IPS-NIHi11 (cell line): ENCODE results near the gene TLR9.
"Not testable (repeated sequence)": the region's sequence is repeated elsewhere in the genome, so short reads cannot be mapped to it uniquely, and the experiment has no call there.

Experiments used
- DNase-seq: peaks from one replicate; pipeline ENCODE4 v3.0.0; 2012; ENCODE audit warnings: mixed read lengths, low spot score

Gene TLR9, protein sequence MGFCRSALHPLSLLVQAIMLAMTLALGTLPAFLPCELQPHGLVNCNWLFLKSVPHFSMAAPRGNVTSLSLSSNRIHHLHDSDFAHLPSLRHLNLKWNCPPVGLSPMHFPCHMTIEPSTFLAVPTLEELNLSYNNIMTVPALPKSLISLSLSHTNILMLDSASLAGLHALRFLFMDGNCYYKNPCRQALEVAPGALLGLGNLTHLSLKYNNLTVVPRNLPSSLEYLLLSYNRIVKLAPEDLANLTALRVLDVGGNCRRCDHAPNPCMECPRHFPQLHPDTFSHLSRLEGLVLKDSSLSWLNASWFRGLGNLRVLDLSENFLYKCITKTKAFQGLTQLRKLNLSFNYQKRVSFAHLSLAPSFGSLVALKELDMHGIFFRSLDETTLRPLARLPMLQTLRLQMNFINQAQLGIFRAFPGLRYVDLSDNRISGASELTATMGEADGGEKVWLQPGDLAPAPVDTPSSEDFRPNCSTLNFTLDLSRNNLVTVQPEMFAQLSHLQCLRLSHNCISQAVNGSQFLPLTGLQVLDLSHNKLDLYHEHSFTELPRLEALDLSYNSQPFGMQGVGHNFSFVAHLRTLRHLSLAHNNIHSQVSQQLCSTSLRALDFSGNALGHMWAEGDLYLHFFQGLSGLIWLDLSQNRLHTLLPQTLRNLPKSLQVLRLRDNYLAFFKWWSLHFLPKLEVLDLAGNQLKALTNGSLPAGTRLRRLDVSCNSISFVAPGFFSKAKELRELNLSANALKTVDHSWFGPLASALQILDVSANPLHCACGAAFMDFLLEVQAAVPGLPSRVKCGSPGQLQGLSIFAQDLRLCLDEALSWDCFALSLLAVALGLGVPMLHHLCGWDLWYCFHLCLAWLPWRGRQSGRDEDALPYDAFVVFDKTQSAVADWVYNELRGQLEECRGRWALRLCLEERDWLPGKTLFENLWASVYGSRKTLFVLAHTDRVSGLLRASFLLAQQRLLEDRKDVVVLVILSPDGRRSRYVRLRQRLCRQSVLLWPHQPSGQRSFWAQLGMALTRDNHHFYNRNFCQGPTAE

DNA sequence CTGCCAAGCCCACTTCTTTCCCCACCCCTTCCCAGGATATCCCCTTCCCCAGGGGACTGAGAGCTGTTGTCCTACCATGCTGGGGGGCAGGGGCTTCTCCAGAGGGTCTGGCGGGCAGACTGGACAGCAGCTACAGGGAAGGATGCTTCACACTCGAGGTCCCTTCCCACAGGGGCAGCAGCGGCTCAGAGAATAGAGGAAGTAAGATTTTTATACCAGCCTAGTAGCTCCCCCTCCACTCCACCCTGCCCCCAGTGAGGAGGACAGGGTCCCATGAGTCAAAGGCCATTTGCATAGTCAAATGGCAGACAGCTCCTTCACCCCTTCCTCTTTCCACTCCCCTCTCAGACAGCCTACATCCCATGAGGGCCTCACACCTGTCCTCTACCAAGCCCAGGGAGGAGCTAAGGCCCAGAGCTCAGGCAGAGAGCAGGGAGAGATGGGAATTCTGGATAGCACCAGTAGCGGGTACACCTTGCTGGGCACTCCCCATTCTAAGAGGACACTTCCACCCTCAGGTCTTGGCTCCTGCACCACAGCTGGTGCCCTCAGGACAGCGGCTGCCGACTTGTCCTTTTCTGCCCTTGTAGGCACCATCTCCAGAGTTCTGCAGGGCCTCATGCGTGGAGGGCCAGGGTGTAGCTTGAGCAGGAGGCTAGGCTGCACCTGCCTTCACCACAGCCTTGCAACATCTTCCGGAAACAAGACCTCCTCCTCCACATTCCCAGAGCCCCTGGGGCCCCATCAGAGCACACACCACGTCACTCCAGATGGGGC is at the start of gene TLR9:
Gene TLR9 (minus strand): TSS at position 194 of the 777 bp plus-strand sequence. CDS start 116 bp downstream, at position 78.
- no peak for DNase-seq

DNA sequence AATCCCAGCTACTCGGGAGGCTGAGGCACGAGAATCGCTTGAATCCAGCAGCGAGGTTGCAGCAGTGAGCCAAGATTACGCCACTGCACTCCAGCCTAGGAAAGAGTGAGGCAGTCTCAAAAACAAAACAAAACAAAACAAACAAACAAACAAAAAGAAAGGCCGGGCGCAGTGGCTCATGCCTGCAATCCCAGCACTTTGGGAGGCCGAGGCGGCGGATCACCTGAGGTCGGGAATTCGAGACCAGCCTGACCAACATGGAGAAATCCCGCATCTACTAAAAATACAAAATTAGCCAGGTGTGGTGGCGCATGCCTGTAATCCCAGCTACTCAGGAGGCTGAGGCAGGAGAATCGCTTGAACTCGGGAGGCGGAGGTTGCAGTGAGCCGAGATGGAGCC is 49.3 kb upstream of the TLR9 start:
- DNase-seq: not testable (repeated sequence)

DNA sequence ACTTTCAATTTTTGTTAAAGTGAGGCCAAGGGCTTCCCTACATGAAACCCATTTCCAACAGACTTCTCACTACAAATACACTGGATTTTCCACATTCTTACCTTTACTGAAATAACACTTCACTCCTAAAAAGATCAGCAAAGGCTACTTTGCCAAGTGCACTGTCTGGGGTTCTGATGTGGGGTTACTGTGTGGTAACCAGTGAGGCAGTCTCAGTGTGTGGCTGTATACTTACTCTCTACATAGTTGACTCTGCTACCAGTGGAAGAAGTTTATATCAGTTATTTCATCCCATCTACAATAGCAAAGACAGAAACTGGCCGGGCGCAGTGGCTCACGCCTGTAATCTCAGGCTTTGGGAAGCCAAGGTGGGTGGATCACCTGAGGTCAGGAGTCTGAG is 47.4 kb upstream of the TLR9 start:
- no peak for DNase-seq

DNA sequence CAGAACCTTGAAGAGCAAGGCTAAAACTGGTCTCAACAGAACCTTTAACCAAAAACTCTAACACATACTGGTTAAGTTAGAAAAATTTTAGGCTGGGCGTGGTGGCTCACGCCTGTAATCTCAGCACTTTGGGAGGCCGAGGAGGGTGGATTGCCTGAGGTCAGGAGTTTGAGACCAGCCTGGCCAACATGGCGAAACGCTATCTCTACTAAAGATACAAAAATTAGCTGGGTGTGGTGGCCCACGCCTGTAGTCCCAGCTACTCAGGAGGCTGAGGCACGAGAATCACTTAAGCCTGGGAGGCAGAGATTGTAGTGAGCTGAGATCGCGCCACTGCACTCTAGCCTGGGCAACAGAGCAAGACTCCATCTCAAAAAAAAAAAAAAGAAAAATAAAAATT is 46.7 kb upstream of the TLR9 start:
- DNase-seq: not testable (repeated sequence)

DNA sequence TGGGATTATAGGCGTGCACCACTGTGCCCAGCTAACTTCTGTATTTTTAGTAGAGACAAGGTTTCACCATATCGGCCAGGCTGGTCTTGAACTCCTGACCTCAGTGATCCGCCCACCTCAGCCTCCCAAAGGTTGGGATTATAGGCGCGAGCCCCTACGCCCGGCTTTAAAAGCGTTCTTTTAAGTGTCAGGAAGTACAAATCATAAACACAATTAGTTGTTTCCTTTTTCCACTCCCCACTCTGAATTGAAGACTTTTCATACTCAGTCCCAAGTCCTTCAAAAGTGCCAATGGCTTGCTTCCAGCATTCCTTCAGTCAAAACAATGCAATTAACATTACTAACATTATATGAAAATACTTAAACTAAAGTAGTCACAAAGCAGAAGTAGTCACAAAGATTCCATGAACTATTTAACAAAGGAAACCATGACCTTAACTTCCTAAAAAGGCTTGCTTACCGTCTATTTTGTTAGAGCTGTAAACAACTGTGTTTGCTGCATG is 44.9 kb upstream of the TLR9 start:
- no peak for DNase-seq

DNA sequence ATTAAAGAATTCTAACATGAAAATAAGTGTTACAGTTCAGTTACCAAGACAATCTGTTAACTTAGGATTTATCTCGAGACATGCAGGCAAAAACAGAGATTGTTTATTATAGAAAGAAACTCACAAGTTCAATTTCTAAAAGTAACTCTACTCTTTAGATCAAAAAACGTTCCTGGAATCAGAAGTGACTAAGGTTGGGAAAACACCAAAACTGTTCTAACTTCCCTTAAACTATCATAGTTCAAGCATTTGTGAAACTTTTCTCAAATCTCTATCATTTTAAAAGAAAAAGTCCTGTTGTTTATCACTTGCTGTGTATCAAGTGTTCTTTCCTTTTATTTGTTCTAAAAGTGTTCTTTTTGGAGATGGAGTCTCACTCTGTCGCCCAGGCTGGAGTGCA is 44.3 kb upstream of the TLR9 start:
- no peak for DNase-seq

DNA sequence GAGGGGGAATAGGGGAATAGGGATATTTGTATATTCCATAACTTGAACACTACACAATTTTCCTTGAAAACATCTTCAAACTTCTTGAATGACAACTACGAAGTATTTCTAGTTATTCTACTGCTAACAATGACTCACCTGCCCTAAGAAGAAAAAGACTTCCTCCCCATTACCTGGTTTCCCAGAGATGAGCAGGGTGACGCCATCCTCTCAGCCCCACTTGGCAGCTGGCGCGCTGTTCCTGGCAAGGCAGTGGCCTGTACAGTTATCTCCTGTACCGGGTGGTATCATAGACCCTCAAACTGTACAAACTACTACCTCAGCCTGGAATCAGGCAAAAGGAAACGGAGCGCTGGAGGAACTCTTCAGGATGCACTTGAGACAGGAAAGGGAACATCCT is 42.6 kb upstream of the TLR9 start:
- DNase-seq: no peak

DNA sequence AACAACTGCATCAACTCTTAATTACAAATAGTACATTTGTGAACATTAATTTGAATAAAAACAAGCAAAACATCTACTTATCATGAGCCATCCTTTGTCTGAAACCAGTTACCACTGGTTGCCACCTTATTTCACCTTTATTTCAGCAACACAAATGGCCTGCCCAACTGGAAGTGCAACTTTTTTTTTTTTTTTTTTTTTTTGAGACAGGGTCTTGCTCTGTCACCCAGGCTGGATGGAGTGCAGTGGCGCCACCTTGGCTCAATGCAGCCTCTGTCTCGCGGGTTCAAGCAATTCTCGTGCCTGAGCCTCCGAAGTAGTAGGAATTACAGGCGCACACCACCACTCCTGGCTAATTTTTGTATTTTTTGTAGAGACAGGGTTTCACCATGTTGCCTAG is 39.9 kb upstream of the TLR9 start:
- no peak for DNase-seq

DNA sequence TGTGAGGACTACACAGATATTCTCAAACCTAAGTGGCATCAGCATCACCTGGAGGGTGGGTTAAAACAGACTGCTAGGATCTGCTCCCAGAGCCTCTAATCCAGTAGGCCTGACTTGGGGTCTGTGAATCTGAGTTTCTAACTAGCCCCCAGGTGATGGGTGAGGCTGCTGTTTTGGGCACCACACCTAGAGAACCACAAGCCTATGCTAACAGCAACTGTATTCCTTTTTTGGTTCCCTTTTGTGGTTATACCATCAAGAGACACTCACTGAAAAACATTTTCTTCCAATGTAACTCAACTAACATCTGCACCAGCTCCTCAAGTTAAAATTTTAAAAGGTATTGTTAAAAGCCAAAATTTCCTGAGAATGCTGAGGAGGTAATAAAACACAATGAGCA is 37.0 kb upstream of the TLR9 start:
- DNase-seq: no peak

DNA sequence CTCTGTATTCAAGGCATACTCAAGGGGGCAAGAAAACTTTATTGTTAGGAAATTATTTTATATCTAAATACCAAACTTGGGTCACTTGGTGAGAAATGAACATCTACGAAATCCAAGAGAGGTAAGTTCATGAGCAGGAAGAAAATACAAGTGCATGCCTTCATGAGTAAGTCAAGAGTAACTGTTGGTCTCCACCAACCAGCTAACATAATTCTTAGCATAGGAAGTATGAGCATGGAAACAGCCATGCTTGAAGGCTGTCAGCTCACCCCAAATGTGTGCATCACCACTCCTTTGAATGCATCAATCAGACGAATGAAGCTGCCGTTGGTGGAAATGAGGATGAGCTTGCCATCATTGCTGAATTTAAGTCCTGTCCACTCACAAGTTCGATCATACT is 34.0 kb upstream of the TLR9 start:
- no peak for DNase-seq

DNA sequence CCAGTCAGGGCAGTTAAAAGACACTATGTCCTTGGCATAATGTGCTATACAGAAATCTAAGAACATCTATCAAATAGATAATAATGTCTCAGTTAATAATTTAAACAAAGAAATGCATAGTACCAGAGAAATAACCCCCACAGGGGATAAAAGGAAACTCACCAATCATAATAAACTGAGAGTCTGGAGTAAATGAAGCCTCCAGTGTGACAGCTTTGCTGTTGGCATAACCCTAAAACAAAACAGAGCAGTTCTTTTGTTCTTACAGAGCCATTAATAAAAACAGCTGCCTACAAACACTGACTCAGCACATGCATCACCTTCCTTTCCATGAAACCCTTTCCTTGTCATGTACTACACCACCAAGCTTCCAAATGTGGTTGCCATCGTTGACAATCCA is 33.6 kb upstream of the TLR9 start:
- no peak for DNase-seq

DNA sequence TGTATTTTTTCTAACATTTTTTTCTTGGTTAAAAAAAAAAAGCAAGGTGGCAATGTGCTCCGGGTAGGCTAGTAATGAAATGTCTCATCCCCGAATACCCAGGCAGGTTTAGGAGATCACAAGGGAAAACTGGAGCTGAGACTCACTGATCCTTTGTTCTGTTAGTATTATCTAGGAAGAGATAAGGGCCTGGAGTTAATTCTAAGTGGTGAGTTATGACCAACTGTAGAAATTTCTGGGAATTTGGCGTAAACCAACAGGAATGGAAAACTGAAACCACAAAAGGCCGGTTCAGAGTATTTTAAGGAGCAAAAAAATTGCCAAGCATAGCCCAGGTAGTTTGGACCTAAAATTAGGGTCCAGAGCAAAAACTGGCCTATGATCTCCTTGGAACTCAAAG is 32.5 kb upstream of the TLR9 start:
- DNase-seq: no peak

DNA sequence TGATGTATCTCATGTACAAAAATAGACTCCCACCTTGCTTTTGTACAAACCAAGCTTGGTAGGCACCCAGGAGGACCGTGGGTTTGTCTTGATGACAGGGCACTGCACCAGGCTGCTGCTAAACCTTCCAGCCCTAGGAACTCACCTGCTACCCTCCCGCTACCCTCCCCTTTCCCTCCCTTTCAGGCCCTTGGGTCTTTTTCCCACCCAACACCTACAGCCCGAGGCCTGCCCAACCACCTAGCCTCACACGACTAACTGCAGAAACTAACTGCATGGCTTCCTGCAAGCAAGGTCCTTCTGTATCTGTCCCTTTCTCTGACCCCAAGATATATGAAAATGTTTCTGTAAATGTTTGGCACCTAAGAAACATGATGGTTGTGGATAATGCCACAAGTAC is 31.2 kb upstream of the TLR9 start:
- DNase-seq: no peak

DNA sequence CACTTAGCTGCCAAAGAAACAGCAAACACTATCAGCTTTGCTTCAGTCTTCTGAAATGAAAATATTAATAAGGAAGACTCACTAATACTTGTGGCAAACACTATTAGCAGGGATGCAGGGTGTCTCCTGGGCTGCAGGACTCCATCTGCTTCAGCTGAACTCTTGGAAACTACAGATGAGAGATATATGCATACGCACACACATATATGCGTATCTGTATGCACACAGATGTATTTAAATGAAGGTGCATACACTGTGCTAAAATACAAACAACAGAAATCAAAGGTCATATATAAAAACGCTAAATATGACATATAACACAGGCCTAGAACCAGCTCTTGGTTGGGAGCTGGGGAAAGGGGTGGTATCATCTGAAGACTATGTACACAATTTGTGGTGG is 30.7 kb upstream of the TLR9 start:
- DNase-seq: no peak

DNA sequence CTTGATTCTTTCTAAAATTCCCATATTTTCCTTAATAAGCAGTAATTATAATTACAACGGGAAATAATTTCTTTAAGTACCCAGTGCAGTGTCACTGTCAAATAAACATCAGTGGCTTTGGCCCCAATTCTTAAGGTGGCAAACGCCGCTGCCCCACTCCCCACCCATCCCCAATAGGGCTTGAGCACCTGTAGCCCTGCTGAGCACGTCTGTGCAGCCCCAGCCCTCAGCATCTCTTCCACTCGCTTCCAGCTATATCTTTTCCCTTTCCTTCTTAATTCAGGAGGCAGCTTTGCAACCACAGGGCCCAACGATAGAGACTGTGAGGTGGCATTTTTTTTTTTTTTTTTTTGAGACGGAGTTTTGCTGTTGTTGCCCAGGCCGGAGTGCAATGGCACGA is 29.2 kb upstream of the TLR9 start:
- DNase-seq: no peak

DNA sequence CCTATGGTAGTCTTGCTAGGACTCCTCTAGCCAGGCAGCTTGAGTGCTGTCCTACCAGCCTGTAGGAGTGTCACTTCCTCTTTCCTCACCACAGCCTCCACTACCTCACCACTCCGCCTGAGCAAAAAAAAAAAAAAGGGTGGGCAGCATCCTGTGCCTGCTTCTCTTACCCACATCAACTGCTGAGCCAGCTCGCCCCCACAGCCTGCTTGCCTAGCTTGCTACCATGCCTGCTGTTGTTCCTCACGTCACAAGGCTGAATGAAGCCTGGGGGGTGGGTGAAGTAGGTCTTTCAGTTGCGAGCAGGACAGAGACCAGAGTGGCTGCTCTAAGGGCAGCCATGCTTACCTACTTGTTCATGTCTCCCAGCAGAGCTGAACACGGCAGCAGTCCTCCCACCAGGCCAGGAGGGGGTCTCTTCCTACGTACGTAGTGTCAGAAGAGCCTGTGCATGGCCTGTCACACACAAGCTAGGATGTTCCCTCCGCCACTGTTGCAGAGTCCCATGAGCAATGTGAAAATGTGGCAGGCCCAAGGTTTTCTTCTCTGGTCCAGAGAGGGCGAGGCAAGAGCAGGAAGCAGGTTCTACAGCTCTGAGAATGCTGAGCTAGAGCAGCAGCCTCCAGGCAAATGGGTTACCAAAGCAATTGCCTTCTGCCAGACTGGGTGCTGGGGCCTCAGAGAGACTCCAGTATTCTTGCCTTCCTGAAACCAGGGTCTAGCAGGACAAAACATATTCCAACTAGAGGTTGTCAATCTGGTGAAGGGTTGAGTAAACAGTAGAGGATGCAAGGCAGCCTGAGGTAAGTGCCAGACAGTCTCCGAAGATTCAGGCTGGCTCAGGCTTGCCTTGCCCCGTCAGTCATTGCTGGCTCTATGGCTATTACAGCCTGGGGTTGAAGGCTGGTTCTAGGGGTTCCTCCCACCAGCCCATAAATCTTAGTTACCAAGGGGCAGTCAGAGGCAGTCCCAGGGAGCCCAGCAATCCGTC is 28.2 kb upstream of the TLR9 start:
- no peak for DNase-seq

DNA sequence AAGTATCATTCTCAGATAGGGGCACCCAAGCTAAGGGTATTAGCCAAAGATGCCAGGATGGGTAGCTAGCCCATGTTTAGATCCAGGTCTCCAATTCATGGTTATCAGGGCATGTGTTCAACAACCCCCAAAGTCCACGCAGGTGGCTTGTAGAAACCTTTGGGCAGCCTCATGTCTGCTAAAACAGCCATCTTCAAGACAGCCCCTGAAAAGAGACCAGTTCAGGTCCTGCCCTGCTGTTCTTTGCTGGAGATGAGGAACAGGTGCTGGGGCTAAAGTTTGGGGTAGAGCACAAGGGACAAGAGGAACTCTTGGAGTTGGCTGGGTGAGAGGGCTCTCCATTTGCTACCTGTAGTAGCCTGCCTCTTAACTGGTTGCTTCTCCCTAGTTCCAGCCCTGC is 24.7 kb upstream of the TLR9 start:
- no peak for DNase-seq

DNA sequence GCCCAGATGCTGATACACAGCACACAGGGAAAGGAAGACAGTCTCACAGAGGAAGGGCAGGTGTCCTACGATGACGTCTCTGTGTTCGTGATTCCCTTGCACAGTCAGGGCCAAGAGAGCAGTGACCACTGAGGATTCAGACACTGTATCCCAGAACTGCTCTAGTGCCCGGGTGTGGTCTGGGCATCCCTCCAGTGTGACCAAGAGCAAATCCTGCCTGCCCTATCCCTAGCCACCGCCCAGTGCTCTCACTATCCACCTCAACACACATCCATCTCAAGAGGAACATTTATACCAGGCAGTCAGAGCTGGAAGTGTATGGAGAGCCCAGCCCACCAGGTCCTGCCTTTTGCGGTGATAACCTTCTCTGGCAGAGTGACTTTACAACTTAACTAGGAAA is 24.2 kb upstream of the TLR9 start:
- no peak for DNase-seq

DNA sequence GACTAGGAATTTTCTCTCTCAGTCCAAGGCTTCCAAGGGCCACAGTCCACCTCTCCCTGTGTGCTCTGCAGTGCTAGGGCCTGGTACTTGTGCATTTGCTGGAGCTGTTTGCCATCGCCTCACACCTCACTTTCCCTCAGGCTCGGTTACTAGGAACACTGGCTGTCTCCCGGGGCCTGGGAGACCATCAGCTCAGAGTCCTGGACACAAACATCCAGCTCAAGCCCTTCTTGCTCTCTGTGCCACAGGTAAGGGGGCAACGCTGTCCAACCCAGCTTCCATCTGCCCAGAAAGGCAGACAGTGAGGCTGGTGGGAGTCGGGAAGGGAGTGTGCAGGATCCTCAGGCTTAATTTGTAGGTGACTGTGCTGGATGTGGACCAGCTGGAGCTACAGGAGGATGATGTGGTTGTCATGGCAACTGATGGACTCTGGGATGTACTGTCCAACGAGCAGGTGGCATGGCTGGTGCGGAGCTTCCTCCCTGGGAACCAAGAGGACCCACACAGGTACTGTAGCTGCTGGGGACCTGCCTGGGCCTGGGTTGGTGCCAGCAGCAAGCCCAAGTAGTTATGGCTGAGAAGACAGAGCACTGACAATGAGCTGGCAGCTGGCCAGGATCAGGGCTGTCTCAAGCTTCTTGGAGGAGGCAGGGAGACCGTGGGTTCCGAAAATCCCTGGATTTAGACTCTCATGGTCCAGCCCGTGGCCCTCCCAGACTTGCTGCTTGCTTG is 23.5 kb upstream of the TLR9 start:
- no peak for DNase-seq

DNA sequence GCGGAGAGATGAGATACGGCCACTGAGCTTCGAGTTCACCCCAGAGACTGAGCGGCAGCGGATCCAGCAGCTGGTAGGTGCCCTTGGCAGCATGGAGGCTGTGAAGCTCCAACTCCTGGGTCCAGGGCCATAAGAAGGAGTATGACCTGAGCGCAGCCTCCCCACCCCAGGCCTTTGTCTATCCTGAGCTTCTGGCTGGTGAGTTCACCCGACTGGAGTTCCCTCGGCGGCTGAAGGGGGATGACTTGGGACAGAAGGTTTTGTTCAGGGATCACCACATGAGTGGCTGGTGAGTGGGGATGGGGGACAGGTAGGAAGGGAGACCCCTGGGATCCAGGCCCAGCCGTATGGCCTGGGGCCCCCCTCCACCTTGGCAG is 22.7 kb upstream of the TLR9 start:
- no peak for DNase-seq
